ENCODE measurements around the gene FLRT2.

Gene FLRT2

GRCh38 chr14:85686908-85687307 is 157.0 kb downstream of the FLRT2 start:
- Histone ChIP-seq H3K4me3 (ENCODE audit: insufficient read depth, low read depth, low read length) (no peak overlapping the region), H3K27me3 (ENCODE audit: control insufficient read depth, insufficient read depth, low read length, poor library complexity, severe bottlenecking) (no peaks in the 10 kb centered on the region), H3K9me3 (ENCODE audit: control insufficient read depth, low read length) (no peaks in the 10 kb centered on the region), H3K27ac (ENCODE audit: insufficient read depth, low read depth, low read length, poor library complexity, severe bottlenecking) (no peak overlapping the region), H3K4me1 (ENCODE audit: control insufficient read depth, insufficient read depth, low read length) (no peaks in the 10 kb centered on the region), H3K36me3 (ENCODE audit: control insufficient read depth, insufficient read depth, low read length) (no peaks in the 10 kb centered on the region)
- WGBS, 2 experiments = no CpG with 5 or more reads among the region's 1 CpG

- 89% methylated on average over 1 of the region's 1 CpG; no CpG with 5 or more reads in 1 of the 2 experiments for WGBS, 2 experiments
- Histone ChIP-seq H3K4me1 (ENCODE audit: control insufficient read depth, insufficient read depth, low read length) (no peaks in the 10 kb centered on the region), H3K27ac (ENCODE audit: insufficient read depth, low read depth, low read length, poor library complexity, severe bottlenecking) (no peak overlapping the region), H3K36me3 (ENCODE audit: control insufficient read depth, insufficient read depth, low read length) (no peaks in the 10 kb centered on the region), H3K9me3 (ENCODE audit: control insufficient read depth, low read length) (no peaks in the 10 kb centered on the region), H3K27me3 (ENCODE audit: control insufficient read depth, insufficient read depth, low read length, poor library complexity, severe bottlenecking) (no peaks in the 10 kb centered on the region), H3K4me3 (ENCODE audit: insufficient read depth, low read depth, low read length) (no peak overlapping the region)
Observed at GRCh38 chr14:85687456-85687855, 157.5 kb downstream of the FLRT2 start.

- Histone ChIP-seq H3K36me3 (ENCODE audit: control insufficient read depth, insufficient read depth, low read length) (no peaks in the 10 kb centered on the region), H3K27ac (ENCODE audit: insufficient read depth, low read depth, low read length, poor library complexity, severe bottlenecking) (no peak overlapping the region), H3K4me3 (ENCODE audit: insufficient read depth, low read depth, low read length) (no peak overlapping the region), H3K9me3 (ENCODE audit: control insufficient read depth, low read length) (no peaks in the 10 kb centered on the region), H3K27me3 (ENCODE audit: control insufficient read depth, insufficient read depth, low read length, poor library complexity, severe bottlenecking) (no peaks in the 10 kb centered on the region), H3K4me1 (ENCODE audit: control insufficient read depth, insufficient read depth, low read length) (no peaks in the 10 kb centered on the region)
- 94 to 100% methylated on average over 1 of the region's 1 CpG for WGBS, 2 experiments
Observed at GRCh38 chr14:85688006-85688405, 158.1 kb downstream of the FLRT2 start.

- H3K27ac ChIP-seq (ENCODE audit: insufficient read depth, low read depth, low read length, poor library complexity, severe bottlenecking) = no peak overlapping the region
- H3K27me3 ChIP-seq (ENCODE audit: control insufficient read depth, insufficient read depth, low read length, poor library complexity, severe bottlenecking) = no peaks in the 10 kb centered on the region
- H3K4me1 ChIP-seq (ENCODE audit: control insufficient read depth, insufficient read depth, low read length) = no peaks in the 10 kb centered on the region
- H3K4me3 ChIP-seq (ENCODE audit: insufficient read depth, low read depth, low read length) = no peak overlapping the region
- WGBS, 2 experiments = 94 to 100% methylated on average over 2 of the region's 2 CpGs
- no peaks in the 10 kb centered on the region for H3K9me3 ChIP-seq (ENCODE audit: control insufficient read depth, low read length)
- no peaks in the 10 kb centered on the region for H3K36me3 ChIP-seq (ENCODE audit: control insufficient read depth, insufficient read depth, low read length)
Observed at GRCh38 chr14:85695300-85695699, 165.4 kb downstream of the FLRT2 start.

- Histone ChIP-seq H3K9me3 (ENCODE audit: control insufficient read depth, low read length) (no peaks in the 10 kb centered on the region), H3K27ac (ENCODE audit: insufficient read depth, low read depth, low read length, poor library complexity, severe bottlenecking) (no peak overlapping the region), H3K27me3 (ENCODE audit: control insufficient read depth, insufficient read depth, low read length, poor library complexity, severe bottlenecking) (no peaks in the 10 kb centered on the region), H3K4me1 (ENCODE audit: control insufficient read depth, insufficient read depth, low read length) (peaks cover 3% of the 10 kb centered on the region), H3K4me3 (ENCODE audit: insufficient read depth, low read depth, low read length) (no peak overlapping the region), H3K36me3 (ENCODE audit: control insufficient read depth, insufficient read depth, low read length) (no peaks in the 10 kb centered on the region)
- WGBS, 2 experiments = 80 to 83% methylated on average over 6 of the region's 6 CpGs
Observed at GRCh38 chr14:85701116-85701515, 171.2 kb downstream of the FLRT2 start.

GRCh38 chr14:85701763-85702162 is 171.8 kb downstream of the FLRT2 start:
- 87 to 91% methylated on average over 3 of the region's 3 CpGs for WGBS, 2 experiments
- no peaks in the 10 kb centered on the region for H3K27me3 ChIP-seq (ENCODE audit: control insufficient read depth, insufficient read depth, low read length, poor library complexity, severe bottlenecking)
- no peak overlapping the region for H3K4me3 ChIP-seq (ENCODE audit: insufficient read depth, low read depth, low read length)
- peaks cover 3% of the 10 kb centered on the region for H3K4me1 ChIP-seq (ENCODE audit: control insufficient read depth, insufficient read depth, low read length)
- no peaks in the 10 kb centered on the region for H3K9me3 ChIP-seq (ENCODE audit: control insufficient read depth, low read length)
- no peak overlapping the region for H3K27ac ChIP-seq (ENCODE audit: insufficient read depth, low read depth, low read length, poor library complexity, severe bottlenecking)
- H3K36me3 ChIP-seq (ENCODE audit: control insufficient read depth, insufficient read depth, low read length) = no peaks in the 10 kb centered on the region

- no peaks in the 10 kb centered on the region for H3K27me3 ChIP-seq (ENCODE audit: control insufficient read depth, insufficient read depth, low read length, poor library complexity, severe bottlenecking)
- no peaks in the 10 kb centered on the region for H3K9me3 ChIP-seq (ENCODE audit: control insufficient read depth, low read length)
- H3K36me3 ChIP-seq (ENCODE audit: control insufficient read depth, insufficient read depth, low read length) = no peaks in the 10 kb centered on the region
- 91 to 100% methylated on average over 1 of the region's 1 CpG for WGBS, 2 experiments
- H3K27ac ChIP-seq (ENCODE audit: insufficient read depth, low read depth, low read length, poor library complexity, severe bottlenecking) = no peak overlapping the region
- no peak overlapping the region for H3K4me3 ChIP-seq (ENCODE audit: insufficient read depth, low read depth, low read length)
- peaks cover 3% of the 10 kb centered on the region for H3K4me1 ChIP-seq (ENCODE audit: control insufficient read depth, insufficient read depth, low read length)
Observed at GRCh38 chr14:85702191-85702590, 172.2 kb downstream of the FLRT2 start.

GRCh38 chr14:85702997-85703396 is 173.1 kb downstream of the FLRT2 start:
- Histone ChIP-seq H3K4me1 (ENCODE audit: control insufficient read depth, insufficient read depth, low read length) (peaks cover 3% of the 10 kb centered on the region), H3K27me3 (ENCODE audit: control insufficient read depth, insufficient read depth, low read length, poor library complexity, severe bottlenecking) (no peaks in the 10 kb centered on the region), H3K36me3 (ENCODE audit: control insufficient read depth, insufficient read depth, low read length) (no peaks in the 10 kb centered on the region), H3K9me3 (ENCODE audit: control insufficient read depth, low read length) (no peaks in the 10 kb centered on the region), H3K27ac (ENCODE audit: insufficient read depth, low read depth, low read length, poor library complexity, severe bottlenecking) (no peak overlapping the region), H3K4me3 (ENCODE audit: insufficient read depth, low read depth, low read length) (no peak overlapping the region)
- WGBS, 2 experiments = 95 to 98% methylated on average over 3 of the region's 3 CpGs
